GM19467 (cell line): ENCODE data around the gene GUCY1A2.

Source experiments
- ATAC-seq: cut with Tn5 transposase; IDR thresholded peaks from one replicate; pipeline ENCODE4 v1.9.1; 2021; ENCODE audit warnings: mild to moderate bottlenecking, moderate library complexity; ENCODE audit not compliant: unreplicated experiment

The GUCY1A2 gene

DNA sequence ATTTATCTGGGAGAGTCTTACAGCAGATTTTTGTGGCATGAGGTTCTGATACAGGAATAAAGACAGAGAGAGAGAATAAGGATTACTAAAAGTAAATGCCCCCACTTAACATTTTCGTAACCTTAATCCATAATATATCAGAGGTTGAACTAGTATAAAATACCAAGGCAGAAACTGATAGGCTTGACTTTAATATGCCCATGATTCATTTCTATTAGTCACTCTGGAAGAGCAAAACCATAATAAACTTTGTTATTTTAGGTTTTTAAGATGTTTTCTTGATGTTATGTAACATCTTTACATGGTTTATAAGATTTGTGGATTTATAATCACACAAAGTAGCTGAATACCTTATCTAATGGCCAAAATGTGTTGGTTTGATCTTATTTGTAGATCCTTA is 19.1 kb downstream of the GUCY1A2 start:
- ATAC-seq, result no peak

DNA sequence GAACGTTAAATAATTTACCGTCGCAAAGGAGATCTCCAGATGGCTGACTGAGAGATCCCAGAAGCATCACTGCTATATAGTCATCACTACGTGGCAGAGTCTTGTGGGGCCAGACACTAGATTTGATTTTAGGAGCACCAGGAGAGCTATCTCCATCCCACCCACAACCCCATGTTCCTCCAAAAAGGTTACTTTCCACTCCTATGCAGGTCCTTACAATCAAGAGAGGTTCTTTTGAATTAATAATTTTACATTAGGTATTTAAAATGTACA is 19.4 kb downstream of the GUCY1A2 start:
- ATAC-seq, result no peak

DNA sequence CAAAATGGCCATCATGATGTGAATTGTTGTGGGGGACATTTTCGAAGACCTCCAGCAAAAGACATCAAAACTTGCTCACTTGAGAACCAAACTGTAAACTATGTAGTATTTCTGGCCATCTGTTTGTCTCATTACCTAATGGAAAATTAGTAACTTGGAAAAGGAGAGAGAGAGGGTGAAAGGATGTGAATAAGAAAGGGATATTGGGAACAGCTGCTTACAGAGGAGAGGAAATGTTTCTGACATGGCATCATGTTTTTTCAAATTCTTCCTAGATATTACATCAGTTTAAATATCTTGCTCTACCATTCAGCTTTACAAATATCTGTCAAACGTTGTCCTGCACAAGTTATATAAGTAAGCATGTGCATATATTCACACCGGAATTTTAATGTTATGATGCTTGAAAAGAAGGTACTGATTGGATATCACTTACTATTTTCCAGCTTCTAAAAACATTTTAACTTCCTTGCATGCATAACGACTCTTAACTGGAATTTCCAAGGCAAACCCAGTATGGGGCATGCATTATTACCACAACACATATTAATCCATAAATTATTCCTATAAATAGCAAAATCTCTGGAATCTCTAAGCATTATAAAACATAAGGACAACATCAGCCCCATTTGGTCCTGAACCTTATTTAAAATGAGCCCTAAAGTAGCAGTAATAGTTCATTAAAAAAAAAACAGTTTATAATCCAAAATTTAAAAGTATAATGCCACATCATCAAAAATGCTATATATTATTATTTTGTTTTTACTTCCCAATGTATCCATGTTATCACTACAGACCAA is 20.0 kb downstream of the GUCY1A2 start:
- no peak for ATAC-seq

DNA sequence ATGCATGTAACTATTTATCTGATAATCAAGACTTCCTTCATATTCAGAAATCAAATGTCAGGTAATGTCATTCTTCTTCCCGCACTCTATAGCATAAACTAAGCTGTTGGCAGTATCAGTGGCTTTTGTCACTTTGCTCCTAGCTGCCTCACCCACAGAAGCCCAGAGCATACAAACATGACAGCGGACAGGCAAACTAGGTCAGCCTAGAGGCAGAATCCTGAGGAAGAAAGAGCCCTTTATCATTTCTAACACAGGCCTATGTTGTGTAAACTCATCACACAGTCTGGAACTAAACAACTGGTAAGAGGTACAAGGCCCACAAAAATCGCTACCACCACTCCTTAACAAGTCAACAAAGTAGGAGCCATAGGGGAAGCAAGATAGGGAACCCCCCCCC is 21.0 kb downstream of the GUCY1A2 start:
- ATAC-seq, result no peak

DNA sequence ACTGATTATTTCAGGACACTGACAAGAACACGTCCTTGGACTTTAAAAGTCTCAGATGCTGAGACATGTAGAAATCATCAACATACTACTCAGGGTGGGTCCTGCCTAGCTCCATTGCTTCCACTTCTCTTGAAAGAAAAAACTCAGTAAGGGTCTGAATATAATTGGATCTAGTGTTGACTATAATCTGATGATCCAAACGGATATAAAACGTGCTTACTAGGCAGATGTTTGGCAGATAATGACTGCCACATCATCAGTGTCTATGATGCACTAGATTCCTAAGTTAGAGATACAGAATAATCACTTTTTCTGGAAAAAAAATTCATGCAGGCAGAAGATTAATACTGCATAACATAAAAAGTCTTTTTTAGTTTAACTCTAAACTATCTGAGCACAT is 21.6 kb downstream of the GUCY1A2 start:
- no peak for ATAC-seq

DNA sequence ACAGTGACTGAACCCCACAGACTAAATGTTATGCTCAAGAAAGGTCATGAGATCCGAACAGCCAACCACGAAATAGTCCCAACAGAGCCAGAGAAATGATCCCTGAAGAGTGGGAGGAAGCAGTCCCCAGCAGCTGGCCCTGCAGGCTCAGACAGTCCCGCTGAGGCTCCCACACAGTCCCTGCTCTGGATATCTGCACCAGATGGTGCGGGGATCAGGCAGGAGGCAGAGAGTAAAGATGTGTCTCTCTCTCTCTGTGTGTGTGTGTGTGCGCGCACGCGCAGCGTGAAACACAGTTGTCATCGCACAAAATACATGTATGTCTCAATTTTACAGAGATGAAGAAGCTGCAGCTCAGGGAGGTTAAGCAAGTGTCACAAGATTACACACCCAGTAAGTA is 27.9 kb downstream of the GUCY1A2 start:
- no peak for ATAC-seq

DNA sequence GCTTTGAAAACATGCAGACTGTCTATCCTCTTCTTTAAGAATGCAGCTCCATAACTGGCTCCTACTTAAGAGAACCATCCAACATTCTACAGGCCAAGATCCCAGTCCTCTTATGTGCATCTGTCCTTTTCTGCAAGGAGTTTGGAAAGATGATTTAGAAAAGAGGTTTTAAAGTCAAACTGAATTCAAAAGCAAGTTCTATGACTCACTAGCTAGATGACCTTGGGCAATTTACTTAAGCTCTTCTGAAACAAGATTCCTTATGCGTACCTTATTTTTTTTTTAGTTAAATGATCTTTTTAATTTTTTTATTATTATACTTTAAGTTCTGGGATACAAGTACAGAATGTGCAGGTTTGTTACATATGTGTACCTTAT is 29.2 kb downstream of the GUCY1A2 start:
- ATAC-seq, result no peak

DNA sequence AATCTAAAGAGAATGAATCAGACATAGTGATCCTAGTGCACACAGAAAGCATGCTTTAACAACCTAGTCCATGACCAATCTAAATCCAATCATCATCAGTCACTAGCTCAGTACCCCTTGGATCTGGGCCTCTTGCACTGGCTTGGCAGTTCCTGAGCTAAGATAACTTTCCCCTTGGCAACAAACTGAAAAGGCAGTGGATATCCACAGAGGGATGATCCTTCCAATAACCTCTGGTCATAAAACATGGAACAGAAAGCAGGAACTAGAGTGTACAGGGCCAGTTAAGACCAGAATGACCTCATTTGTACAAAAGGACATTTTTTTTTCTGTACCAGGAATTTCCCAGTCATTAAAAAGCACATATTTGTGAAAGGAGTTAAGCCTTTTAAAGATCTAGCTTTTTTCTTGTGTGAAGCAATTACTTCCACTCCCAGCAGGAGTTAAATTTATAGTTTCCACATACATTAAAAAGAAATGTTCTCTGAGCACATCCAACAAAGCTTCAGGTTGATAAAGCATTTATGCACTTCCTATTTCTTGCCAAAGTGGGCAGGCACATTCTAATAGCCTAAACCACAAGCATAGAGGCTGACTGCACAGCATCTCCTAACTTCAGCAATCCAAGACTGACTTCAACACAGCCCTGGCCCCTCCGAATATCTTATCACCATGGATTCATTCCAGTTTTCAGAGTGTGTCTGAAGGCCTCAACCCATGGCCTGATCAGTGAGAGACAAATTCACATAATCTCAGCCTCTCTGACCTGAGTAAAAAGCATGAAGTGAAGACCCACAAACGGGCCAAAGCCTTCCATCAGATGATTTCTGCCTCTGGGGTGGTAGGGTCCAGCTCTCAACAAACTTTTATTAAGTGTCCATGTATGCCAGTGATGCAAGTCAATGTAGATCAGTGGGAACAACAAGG is 29.9 kb downstream of the GUCY1A2 start:
- ATAC-seq, result no peak

DNA sequence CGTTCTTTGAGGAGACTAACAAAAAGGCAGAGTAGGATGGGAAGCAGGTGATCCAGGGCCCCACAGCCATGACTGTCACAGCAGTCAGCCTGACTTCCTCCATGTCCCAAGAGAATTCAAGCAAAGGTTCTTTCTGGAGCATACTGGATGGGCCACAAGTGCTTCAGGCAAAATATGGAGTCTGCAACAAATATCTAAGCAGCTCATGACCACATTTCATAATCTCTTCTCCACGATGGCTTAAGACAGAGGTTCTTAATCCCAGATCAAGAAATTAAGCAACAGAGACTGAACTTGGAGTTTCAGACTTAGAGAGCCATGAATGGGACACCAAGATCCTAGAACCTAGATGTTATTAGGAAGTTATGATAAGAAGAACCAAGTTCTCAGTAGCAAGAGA is 31.6 kb downstream of the GUCY1A2 start:
- no peak for ATAC-seq

DNA sequence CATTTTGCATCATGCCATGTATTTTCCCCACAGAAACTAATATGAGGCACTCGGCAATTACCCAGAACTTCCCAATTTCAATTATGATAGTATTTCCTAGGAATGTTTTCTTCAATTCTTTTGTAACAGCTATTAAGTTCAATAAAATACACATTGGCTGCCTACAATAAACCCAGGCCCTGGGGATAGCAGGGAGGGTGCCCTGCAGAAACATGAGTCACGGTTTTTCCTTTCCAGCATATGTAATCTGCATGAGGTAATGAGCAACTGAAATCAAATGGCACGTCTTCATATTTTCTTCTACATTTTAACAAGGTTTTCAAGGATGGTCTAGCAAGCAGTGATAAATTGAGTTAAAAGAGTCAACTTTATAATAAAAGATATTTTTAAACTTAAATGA is 32.0 kb downstream of the GUCY1A2 start:
- ATAC-seq, result no peak

DNA sequence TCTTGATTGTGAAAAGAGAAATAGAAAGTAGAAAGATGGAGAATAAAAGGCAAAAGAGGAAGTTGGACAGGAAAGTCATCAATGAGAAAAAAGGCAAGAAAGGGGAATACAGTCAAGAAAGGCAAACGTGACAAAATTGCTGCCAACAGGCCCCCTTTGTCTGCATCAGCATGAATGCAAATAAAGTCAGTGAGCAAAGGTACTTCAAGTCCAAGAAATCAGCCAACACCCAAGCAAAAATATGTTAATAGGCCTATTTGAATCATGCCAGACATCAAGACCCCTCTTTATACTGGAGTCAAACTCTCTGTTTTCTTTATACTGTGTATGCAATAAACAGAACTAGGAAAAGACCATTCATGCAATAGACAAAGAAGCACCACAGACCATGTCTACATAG is 34.3 kb downstream of the GUCY1A2 start:
- ATAC-seq, result no peak

DNA sequence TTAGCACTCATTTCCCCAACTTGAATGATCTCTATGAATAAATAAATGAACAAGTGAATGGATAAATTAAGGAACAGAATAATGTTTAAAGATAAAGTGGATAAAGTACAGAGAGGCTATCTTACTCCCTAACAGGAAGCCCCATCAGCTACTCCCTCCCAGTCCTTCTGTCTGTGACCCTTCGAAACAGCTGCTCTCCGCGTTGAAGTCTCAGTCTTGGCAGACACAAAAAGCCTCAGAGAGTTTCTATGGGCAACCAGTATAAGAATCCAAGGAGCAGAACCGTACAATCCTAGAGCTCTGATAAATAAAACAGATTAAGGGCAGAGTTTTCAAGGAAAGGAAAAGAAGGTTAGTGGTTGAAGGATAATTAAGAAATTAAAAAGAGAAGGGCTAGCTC is 35.0 kb downstream of the GUCY1A2 start:
- no peak for ATAC-seq

DNA sequence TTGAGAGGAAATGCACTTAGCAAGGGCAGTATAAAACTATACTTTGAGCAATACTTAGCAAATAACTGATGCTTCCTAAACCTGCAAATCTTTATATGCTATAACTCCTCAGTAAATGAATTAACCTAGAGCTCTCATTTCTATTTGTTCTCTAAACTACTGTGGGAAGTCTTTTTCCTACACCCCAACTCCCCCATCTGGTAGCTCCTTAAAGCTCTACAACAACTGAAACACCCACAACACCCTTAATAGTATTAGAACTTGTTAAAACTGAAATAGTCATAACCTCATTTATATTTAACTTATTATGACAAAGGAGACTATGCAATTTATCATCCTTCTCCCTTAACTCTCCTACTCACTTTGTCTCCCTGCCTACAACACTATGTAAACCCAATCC is 43.4 kb downstream of the GUCY1A2 start:
- ATAC-seq, result no peak

DNA sequence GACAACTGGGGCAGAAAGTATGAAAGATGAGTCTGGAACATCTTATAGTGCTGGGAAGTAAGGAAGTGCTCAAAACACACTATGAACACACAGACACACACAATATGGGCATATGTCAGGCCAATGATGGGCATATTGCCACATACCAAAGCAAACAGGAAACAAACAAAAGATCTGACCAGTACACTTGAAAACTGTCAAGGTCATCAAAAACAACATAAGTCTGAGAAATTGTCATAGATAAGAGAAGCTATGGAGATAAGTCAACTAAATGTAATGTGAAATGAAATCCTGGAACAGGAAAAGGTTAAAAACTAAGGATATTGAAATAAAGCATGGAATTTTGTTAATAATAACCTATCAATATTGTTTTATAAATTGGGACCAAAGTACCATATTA is 46.4 kb downstream of the GUCY1A2 start:
- no peak for ATAC-seq

DNA sequence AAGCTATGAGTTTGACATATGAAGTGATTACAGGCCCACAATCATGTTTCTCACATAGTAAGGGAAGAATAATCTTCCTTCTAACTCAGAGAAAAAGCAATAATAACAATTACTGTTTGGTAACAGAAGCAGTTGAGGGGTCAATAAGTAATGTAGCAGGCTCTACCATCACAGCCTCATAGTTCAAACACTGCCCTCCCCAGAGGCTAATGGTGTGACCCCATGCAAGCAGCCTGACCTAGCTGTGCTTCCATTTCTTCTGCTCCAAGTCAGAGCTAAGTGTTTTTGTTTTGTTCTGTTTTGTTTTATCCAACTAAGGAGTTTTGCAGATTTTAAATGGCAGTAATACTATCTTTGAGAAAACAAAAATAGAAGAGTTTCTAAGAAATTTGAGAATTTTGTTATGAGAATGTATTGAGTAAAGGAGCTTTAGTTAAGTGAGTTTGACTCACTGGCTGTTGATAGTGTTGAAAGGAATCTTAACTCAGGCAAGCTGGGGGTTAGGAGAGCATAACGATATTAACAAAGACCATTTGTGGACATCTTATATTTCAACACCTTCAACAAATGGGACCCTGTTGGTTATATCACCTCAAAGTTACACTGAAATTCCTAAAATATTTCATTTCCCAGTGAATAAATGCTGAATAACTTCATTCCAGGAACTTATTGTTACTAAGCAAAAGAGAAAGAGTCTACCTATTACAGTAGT is 48.5 kb downstream of the GUCY1A2 start:
- no peak for ATAC-seq

DNA sequence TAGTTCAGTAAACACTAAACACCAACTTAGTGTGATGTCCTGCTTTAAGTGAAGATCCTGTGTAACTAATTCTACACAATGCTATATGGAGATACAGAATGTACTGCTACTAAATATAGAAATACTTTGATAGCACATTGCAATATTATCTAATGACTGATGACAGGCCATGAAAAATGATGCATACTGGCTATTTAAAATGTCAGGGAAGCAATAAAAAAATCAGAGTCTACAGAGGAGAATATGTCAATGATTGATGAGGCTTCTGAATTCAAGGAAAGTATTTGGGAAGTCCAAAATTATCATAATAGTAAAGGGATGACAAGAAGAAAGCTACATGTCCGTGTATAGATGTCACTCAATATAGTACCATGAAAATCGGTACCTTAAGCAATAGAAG is 55.3 kb downstream of the GUCY1A2 start:
- ATAC-seq, result no peak

DNA sequence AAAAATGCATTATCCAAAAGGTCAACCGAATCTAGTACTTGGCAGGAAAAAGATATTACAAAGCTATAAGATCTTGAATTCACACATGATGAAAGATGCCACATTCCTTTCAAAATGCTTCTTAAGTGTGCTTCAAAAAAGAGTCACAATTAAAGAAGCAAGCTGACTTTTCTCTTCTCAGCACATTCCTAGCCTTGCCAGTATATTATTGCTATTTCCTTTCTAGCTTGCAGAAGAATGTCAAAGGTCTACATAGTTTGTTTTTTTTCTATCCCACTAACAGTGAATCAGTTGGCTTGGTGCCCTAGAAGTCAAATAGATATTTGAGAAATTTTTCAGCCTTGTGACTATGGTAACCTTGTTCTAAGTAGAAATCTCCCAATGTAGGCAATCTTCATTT is 56.8 kb downstream of the GUCY1A2 start:
- ATAC-seq, result no peak

DNA sequence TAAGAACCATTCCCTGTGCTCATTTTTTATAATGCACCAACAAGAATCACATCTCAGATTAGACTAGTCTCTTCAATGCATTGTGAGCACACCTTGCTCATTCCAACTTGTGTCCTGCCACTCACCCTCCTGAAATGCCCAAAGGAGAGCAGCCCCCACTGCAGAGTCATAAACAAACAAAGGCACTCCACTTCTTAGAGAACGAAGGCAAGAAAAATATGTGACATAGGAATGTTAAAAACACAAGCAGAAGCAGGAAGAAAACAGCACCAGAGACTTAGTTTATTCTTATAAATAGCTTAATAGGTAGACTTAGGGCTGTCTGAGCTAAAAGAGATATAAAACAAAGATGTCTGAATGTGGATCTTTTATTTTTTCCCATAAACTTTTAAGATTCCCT is 57.2 kb downstream of the GUCY1A2 start:
- ATAC-seq, result no peak

DNA sequence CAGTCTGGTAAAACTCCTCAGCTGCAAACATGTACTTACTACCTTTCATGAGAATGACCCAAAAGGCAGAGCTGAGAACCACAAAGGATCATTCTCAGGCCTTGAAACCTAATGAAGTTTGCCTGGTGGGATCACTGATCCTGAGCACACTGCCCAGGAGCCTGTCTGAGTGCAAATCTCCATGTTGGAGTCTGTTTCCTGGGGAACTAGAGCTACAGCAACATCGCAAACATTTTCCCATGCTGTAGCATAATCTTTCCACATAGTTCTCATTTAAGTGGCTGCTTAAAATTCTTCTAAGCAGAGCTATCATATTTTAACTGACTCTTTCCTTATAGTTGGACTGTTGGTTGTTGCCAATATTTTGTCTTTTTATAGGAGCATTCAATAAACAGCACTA is 58.5 kb downstream of the GUCY1A2 start:
- ATAC-seq, result no peak

DNA sequence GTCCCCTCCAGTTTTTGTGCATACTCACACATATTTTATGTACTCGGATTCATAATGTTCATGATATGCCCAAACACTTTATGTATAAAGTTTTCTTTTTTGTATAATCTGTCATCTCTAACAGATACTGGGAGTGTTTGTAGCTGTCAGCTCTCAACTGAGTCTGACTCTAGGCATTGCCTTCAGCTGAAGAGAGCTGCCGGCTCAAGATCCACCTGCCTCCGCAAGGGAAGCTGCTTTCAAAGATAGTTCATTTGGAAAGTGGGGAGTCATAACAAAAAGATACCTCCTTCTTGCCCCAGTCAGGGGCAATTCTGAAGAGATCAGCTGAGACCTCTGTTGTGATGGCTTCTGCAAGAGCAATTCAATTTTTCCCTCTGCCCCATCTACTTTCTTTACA is 58.9 kb downstream of the GUCY1A2 start:
- ATAC-seq, result no peak

DNA sequence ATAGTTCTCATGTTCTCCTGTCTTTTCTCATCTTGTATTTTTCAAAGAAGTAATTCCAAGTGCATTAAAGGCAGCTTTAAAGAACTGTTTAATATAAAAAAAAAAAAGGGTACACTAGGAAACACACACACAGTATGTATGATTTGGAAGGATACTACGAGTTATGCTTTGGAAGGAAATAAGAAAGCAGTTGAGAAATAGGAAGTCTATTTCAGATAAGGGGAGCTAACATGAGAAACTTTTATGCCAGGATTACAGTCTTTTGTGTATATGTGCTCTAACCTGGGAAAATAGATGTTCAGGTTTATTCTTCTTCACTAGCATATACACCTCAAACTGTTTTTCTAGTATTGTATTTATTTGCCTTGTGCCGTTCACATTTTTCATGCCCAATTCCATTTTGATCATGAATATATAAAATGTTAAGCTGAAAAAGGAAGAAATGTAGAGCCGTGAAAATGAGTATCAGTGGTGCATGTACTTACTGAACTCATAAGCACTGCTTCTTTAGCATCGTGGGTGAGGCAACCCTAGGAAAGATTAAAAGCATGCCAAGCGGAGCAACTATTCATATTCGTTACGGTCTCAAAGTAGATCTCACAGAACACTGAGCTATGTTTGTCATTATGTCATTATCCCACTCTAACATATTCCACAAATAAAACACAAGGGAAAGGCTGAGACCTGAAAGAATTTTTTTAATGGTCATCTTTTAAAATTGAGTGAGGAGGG is 59.6 kb downstream of the GUCY1A2 start:
- no peak for ATAC-seq
